ENCODE data around the gene SMIM31.

SMIM31 gene

DNA sequence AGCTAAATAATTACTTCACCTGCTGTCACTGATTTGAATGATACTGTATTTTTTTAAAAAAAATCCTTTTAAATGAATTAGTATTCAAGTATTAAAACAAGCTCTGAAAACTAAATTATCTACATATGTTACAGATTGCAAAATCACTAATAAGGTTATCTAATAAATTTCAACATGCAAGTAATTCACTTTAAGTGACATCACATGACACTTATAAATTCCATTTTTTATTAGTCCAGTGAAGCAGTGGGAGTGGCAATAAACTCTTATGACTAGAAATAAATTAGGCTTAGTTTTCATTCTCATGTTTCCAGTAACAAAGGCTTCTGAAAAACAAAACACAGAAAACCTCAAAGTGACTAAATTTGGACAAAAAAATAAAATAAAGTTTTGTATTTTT is 36.3 kb downstream of the SMIM31 start:
- DNase-seq: no peak

DNA sequence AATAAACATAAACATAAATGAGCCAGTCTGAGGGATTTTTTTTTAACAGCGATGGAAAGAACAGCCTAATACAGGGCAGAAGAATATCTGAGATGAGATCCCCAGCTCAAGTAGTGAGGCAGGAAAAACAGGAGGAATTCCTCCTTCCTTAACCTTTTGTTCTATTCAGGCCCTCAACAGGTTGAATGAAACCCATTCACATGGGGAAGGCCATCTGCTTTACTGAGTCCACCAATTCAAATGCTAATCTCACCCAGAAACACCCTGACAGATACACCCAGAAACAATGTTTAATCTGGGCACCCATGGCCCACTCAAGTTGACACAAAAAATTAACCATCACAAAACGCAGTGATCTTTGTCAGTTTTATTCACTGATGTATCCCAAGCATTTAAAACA is 45.5 kb downstream of the SMIM31 start:
- no peak for DNase-seq

DNA sequence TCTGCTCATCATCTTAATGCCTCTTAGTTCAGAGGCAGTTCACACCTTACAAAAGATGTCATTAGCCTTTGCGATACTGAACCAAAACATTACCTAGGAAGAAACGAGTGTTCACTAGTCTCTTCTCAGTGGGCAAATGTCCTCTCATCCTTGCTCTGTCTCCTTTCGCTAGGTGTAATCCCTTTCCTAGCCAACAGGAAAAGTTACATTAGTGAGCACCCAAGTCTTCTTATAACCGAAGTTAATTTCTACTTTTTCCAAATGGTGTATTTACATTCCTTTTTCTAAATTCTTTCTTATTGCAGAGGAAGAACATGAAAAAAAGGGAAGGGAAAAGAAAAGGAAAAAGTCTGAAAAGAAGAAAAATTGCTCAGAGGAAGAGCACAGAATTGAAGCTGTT is 46.9 kb downstream of the SMIM31 start:
- no peak for DNase-seq

- no peak for DNase-seq
Measured at GRCh38 chr4:164802301-164802901, 48.5 kb downstream of the SMIM31 start.

DNA sequence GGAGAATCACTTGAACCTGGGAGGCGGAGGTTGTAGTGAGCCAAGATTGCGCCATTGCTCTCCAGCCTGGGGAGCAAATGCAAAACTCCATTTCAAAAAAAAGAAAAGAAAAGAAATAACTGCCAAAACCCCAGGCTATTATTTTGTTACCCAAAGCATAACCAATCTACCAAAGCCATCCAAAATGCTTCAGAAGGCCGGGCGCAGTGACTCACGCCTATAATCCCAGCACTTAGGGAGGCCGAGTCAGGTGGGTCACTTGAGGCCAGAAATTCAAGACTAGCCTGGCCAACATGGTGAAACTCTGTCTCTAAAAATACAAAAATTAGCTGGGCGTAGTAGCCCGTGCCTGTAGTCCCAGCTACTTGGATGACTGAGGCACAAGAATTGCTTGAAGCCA is 49.8 kb downstream of the SMIM31 start:
- DNase-seq: no peak

GRCh38 chr4:164807611-164808010 is 53.7 kb downstream of the SMIM31 start:
- no peak for DNase-seq

DNA sequence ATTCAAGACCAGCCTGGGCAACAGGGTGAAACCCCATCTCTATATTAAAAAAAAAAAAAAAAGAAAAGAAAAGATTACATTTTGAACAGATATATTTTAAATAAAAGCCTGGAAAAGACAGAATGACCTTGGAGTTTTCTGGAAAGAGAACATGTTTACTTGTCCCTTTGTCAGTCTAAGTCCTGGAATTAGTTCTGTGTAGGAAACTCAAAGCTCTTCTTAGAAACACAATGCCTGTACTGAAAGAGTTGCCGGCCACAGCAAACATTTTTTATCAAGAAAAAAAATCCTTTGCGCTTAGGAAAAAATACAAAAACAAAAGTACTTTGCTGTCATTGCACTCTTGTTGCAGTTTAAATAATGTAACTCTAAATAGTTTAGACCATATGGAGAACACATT is 59.6 kb downstream of the SMIM31 start:
- DNase-seq: no peak

DNA sequence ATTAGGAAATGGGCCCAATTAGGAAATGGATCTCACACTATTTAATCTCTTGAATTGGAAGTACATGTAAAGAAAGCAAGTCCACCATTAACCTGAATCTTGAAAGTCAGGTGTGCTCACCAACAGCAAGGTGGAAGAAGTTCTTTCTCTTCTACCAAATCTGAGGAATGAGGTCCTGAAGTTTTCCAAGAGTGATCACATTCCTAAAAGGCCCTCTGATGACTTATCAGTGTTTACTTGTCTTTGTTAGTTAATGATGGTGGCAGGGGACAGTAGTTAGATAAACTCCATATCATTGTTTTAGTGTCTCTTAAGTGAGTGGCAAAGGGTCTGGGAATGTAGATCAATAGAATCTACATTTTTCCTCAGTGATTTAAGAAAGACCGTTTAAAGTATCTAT is 61.8 kb downstream of the SMIM31 start:
- no peak for DNase-seq

GRCh38 chr4:164819366-164819765 is 65.4 kb downstream of the SMIM31 start:
- no peak for DNase-seq

- no peak for DNase-seq
Measured at GRCh38 chr4:164821711-164822110, 67.8 kb downstream of the SMIM31 start.

DNA sequence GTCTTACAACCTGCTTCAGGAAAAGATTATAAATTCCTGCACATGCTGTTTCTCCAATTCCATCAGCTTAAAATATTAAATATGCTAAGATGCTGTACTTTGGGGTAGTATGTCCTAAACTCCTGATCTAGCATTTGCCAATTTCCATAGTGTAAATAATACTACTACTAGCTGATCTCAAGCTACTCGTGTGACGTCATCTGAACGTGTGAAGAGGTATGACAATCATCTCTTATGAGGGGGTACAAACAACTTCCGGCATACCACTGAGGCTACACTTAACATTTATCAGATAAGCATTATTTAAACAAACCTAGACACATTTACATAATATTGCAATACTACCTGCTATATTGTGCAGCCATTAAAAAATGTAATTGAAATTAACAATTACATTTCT is 70.7 kb downstream of the SMIM31 start:
- no peak for DNase-seq

GRCh38 chr4:164828955-164829354 is 75.0 kb downstream of the SMIM31 start:
- no peak for DNase-seq

GRCh38 chr4:164846566-164846965 is 92.6 kb downstream of the SMIM31 start:
- no peak for DNase-seq

- DNase-seq: no peak
Measured at GRCh38 chr4:164847016-164847415, 93.1 kb downstream of the SMIM31 start.

GRCh38 chr4:164847967-164848649 is 94.2 kb downstream of the SMIM31 start:
- DNase-seq: no peak

Data from CD4-positive, alpha-beta T cell treated with Interleukin-4 for 1 hour (primary cell).